ENCODE results near the gene FGD2.

FGD2 gene

GRCh38 chr6:36963451-36964290 lies 41.8 kb upstream of the FGD2 start:
- no peak overlapping the region for H3K9ac ChIP-seq (ENCODE audit: low read depth in 1 of 2, low read length in 2 of 2)
- H3K27me3 ChIP-seq (ENCODE audit: control insufficient read depth in 2 of 2, insufficient read depth in 2 of 2, low read length in 2 of 2), result no peaks in the 10 kb centered on the region
- no peak overlapping the region for H3K4me3 ChIP-seq (ENCODE audit: low read length in 2 of 2)
- H3K9me3 ChIP-seq (ENCODE audit: control insufficient read depth in 2 of 2, low read length in 2 of 2), result no peaks in the 10 kb centered on the region
- peaks cover 12 to 16% of the 10 kb centered on the region in 2 donors for H3K36me3 ChIP-seq (ENCODE audit: control insufficient read depth in 2 of 2, insufficient read depth in 2 of 2, low read length in 2 of 2)
- H3K27ac ChIP-seq (ENCODE audit: low read depth in 2 of 2, low read length in 2 of 2), result no peak overlapping the region
- peaks cover 0 to 3% of the 10 kb centered on the region in 2 donors for H3K4me1 ChIP-seq (ENCODE audit: control insufficient read depth in 2 of 2, insufficient read depth in 2 of 2, low read length in 2 of 2)

DNA sequence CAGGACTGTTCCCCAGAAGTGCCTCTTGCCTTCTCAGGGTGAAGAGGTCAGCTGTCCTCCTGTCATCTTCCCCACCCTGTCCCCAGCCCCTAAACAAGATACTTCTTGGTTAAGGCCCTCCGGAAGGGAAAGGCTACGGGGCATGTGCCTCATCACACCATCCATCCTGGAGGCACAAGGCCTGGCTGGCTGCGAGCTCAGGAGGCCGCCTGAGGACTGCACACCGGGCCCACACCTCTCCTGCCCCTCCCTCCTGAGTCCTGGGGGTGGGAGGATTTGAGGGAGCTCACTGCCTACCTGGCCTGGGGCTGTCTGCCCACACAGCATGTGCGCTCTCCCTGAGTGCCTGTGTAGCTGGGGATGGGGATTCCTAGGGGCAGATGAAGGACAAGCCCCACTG lies 41.1 kb upstream of the FGD2 start:
- Histone ChIP-seq H3K27me3 (ENCODE audit: control insufficient read depth in 2 of 2, insufficient read depth in 2 of 2, low read length in 2 of 2) (no peaks in the 10 kb centered on the region), H3K36me3 (ENCODE audit: control insufficient read depth in 2 of 2, insufficient read depth in 2 of 2, low read length in 2 of 2) (peaks cover 18 to 23% of the 10 kb centered on the region in 2 donors), H3K4me1 (ENCODE audit: control insufficient read depth in 2 of 2, insufficient read depth in 2 of 2, low read length in 2 of 2) (peaks cover 0 to 3% of the 10 kb centered on the region in 2 donors), H3K9ac (ENCODE audit: low read depth in 1 of 2, low read length in 2 of 2) (no peak overlapping the region), H3K9me3 (ENCODE audit: control insufficient read depth in 2 of 2, low read length in 2 of 2) (no peaks in the 10 kb centered on the region), H3K4me3 (ENCODE audit: low read length in 2 of 2) (no peak overlapping the region), H3K27ac (ENCODE audit: low read depth in 2 of 2, low read length in 2 of 2) (no peak overlapping the region)

DNA sequence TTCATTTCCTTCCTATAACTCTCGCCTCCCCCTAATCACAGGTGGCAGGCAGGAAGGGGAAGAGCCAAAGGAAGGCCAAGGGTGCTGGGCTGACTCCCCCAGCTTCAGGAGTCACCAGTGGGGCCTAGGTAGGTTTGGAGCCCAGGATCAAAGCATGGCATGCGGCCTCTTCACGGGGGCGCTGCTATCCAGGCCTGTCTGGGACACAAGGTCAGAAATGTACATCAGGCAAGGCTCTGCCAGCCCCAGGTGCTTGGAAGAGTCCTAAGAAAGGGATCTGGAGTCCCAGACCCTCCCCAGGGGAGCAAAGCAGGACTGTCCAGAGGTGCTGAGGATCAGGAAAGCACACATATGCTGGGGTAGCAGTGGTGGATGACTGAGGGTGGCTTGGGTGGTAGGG lies 40.5 kb upstream of the FGD2 start:
- H3K9me3 ChIP-seq (ENCODE audit: control insufficient read depth in 2 of 2, low read length in 2 of 2), result no peaks in the 10 kb centered on the region
- peaks cover 24 to 28% of the 10 kb centered on the region in 2 donors for H3K36me3 ChIP-seq (ENCODE audit: control insufficient read depth in 2 of 2, insufficient read depth in 2 of 2, low read length in 2 of 2)
- H3K9ac ChIP-seq (ENCODE audit: low read depth in 1 of 2, low read length in 2 of 2), result no peak overlapping the region
- no peaks in the 10 kb centered on the region for H3K27me3 ChIP-seq (ENCODE audit: control insufficient read depth in 2 of 2, insufficient read depth in 2 of 2, low read length in 2 of 2)
- H3K27ac ChIP-seq (ENCODE audit: low read depth in 2 of 2, low read length in 2 of 2), result no peak overlapping the region
- peaks cover 0 to 3% of the 10 kb centered on the region in 2 donors for H3K4me1 ChIP-seq (ENCODE audit: control insufficient read depth in 2 of 2, insufficient read depth in 2 of 2, low read length in 2 of 2)
- H3K4me3 ChIP-seq (ENCODE audit: low read length in 2 of 2), result no peak overlapping the region

DNA sequence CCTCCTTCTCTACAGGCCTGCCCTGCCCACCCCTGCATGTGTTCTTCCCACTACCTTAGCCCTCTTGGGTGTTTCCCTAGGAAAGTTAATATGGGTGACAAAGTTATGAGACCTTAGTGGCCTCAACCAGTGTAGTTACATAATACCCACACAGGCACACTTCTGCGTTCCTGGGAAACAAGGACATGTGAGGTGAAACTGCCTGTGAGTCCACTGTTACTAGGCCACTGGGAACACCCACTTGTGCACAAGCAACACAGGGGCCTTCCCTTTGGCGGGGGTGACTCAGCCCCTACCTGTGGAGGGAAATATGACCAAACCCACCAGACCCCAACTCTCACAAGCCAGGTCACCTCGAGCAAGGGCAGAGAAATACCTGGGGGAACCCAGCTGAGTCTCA lies 38.2 kb upstream of the FGD2 start:
- H3K9me3 ChIP-seq (ENCODE audit: control insufficient read depth in 2 of 2, low read length in 2 of 2), result no peaks in the 10 kb centered on the region
- H3K27ac ChIP-seq (ENCODE audit: low read depth in 2 of 2, low read length in 2 of 2), result no peak overlapping the region
- no peak overlapping the region for H3K9ac ChIP-seq (ENCODE audit: low read depth in 1 of 2, low read length in 2 of 2)
- H3K27me3 ChIP-seq (ENCODE audit: control insufficient read depth in 2 of 2, insufficient read depth in 2 of 2, low read length in 2 of 2), result no peaks in the 10 kb centered on the region
- H3K36me3 ChIP-seq (ENCODE audit: control insufficient read depth in 2 of 2, insufficient read depth in 2 of 2, low read length in 2 of 2), result peaks cover 48 to 52% of the 10 kb centered on the region in 2 donors
- peaks cover 0 to 3% of the 10 kb centered on the region in 2 donors for H3K4me1 ChIP-seq (ENCODE audit: control insufficient read depth in 2 of 2, insufficient read depth in 2 of 2, low read length in 2 of 2)
- no peak overlapping the region for H3K4me3 ChIP-seq (ENCODE audit: low read length in 2 of 2)

GRCh38 chr6:36967757-36968156 lies 37.7 kb upstream of the FGD2 start:
- Histone ChIP-seq H3K4me3 (ENCODE audit: low read length in 2 of 2) (no peak overlapping the region), H3K27me3 (ENCODE audit: control insufficient read depth in 2 of 2, insufficient read depth in 2 of 2, low read length in 2 of 2) (no peaks in the 10 kb centered on the region), H3K36me3 (ENCODE audit: control insufficient read depth in 2 of 2, insufficient read depth in 2 of 2, low read length in 2 of 2) (peaks cover 53 to 57% of the 10 kb centered on the region in 2 donors), H3K9ac (ENCODE audit: low read depth in 1 of 2, low read length in 2 of 2) (no peak overlapping the region), H3K9me3 (ENCODE audit: control insufficient read depth in 2 of 2, low read length in 2 of 2) (no peaks in the 10 kb centered on the region), H3K4me1 (ENCODE audit: control insufficient read depth in 2 of 2, insufficient read depth in 2 of 2, low read length in 2 of 2) (peaks cover 0 to 3% of the 10 kb centered on the region in 2 donors), H3K27ac (ENCODE audit: low read depth in 2 of 2, low read length in 2 of 2) (no peak overlapping the region)

GRCh38 chr6:36968266-36968977 lies 37.0 kb upstream of the FGD2 start:
- Histone ChIP-seq H3K36me3 (ENCODE audit: control insufficient read depth in 2 of 2, insufficient read depth in 2 of 2, low read length in 2 of 2) (peaks cover 59 to 63% of the 10 kb centered on the region in 2 donors), H3K27ac (ENCODE audit: low read depth in 2 of 2, low read length in 2 of 2) (no peak overlapping the region), H3K27me3 (ENCODE audit: control insufficient read depth in 2 of 2, insufficient read depth in 2 of 2, low read length in 2 of 2) (no peaks in the 10 kb centered on the region), H3K9ac (ENCODE audit: low read depth in 1 of 2, low read length in 2 of 2) (no peak overlapping the region), H3K4me3 (ENCODE audit: low read length in 2 of 2) (no peak overlapping the region), H3K4me1 (ENCODE audit: control insufficient read depth in 2 of 2, insufficient read depth in 2 of 2, low read length in 2 of 2) (peaks cover 0 to 3% of the 10 kb centered on the region in 2 donors), H3K9me3 (ENCODE audit: control insufficient read depth in 2 of 2, low read length in 2 of 2) (no peaks in the 10 kb centered on the region)

- H3K9me3 ChIP-seq (ENCODE audit: control insufficient read depth in 2 of 2, low read length in 2 of 2), result no peaks in the 10 kb centered on the region
- H3K27ac ChIP-seq (ENCODE audit: low read depth in 2 of 2, low read length in 2 of 2), result no peak overlapping the region
- H3K27me3 ChIP-seq (ENCODE audit: control insufficient read depth in 2 of 2, insufficient read depth in 2 of 2, low read length in 2 of 2), result no peaks in the 10 kb centered on the region
- no peak overlapping the region for H3K4me3 ChIP-seq (ENCODE audit: low read length in 2 of 2)
- no peak overlapping the region for H3K9ac ChIP-seq (ENCODE audit: low read depth in 1 of 2, low read length in 2 of 2)
- peaks cover 67 to 70% of the 10 kb centered on the region in 2 donors for H3K36me3 ChIP-seq (ENCODE audit: control insufficient read depth in 2 of 2, insufficient read depth in 2 of 2, low read length in 2 of 2)
- no peaks in the 10 kb centered on the region for H3K4me1 ChIP-seq (ENCODE audit: control insufficient read depth in 2 of 2, insufficient read depth in 2 of 2, low read length in 2 of 2)
Observed at GRCh38 chr6:36969240-36969691, 36.2 kb upstream of the FGD2 start.

DNA sequence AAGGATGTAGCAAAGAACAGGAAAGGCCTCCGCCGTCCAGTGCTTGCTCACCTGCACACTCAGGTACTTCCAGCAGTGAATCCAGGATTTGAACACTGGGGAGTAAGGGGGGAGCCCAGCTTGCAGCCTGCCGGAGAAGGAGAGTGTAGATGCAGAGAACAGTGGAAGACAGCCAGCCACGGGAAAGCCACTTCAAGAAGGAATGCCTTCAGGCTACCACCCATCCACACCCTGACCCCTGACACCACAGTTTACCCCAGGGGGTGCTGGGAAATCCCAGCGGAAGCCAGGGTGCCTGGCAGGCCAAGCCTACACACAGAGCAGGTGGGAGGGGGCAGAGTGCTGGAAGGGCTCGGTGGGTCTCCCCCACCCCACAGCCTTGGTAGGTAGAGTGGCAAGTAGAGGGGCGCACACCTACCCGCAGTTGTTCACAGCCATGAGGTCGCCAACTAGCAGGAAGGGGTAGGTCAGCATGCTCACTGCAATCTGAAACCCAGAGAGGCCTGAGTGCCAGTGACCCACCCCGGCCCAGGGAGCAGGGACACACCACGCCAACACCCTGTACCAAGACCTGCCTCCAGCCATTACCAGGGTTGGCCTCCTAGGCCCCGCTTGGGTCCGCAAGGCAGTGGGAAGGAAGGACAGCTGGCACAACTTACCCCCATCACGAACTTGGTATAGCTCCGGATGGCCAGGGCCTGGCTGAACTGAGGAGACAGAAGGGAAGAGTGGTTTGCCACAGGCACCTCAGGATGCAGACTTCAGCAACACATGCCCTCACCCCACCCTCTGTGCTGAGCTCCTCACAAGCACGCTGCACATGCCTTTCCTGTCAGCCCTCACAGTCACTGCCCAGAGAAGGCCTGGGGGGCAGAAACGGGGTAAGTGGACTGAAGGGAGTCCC lies 35.2 kb upstream of the FGD2 start:
- Histone ChIP-seq H3K27me3 (ENCODE audit: control insufficient read depth in 2 of 2, insufficient read depth in 2 of 2, low read length in 2 of 2) (no peaks in the 10 kb centered on the region), H3K27ac (ENCODE audit: low read depth in 2 of 2, low read length in 2 of 2) (no peak overlapping the region), H3K4me1 (ENCODE audit: control insufficient read depth in 2 of 2, insufficient read depth in 2 of 2, low read length in 2 of 2) (no peaks in the 10 kb centered on the region), H3K36me3 (ENCODE audit: control insufficient read depth in 2 of 2, insufficient read depth in 2 of 2, low read length in 2 of 2) (peaks cover 77 to 80% of the 10 kb centered on the region in 2 donors), H3K9me3 (ENCODE audit: control insufficient read depth in 2 of 2, low read length in 2 of 2) (no peaks in the 10 kb centered on the region), H3K9ac (ENCODE audit: low read depth in 1 of 2, low read length in 2 of 2) (no peak overlapping the region), H3K4me3 (ENCODE audit: low read length in 2 of 2) (no peak overlapping the region)

DNA sequence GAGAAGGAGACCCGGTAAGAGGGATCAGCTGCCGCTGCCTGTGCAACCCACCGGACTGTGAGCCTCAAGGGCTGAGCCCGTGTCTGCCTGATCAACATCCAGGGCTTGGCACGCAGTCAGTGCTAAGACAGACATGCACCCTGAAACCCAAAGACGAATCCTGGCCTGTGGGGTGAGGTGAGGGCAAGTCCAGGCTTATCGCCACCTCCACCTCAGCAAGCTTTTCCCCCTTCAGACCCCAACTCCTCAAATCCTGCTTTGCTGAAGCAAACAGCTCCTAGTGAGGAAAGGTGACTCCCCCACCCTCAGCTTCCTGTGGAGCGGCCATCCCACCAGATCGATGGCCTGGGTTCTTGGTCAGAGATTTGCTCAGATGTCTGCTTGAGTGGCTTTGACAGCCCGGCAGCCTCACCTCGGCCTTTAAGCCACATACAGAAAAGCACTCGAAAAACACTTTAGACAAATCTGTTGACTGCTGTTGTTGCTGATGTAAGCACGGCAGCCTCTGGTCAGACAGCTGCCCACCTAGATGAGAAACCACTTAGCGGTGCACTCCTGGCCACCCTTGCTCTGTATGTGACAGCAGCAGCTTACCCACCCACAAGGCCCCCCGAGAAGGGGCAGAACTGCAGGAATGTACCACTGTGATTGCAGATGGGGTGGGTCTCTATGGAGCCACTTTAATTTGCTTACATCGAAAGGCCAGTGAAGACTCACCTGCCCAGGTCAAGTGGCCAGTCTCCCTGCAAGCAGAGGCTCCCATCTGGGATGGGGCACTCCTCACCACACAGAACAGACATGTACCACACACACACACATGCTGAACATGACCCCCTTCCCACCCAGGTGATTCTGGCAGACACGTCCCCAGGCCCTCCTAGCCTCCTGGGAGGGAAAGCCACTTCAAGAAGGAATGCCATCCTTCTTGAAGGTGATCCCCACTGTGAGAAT lies 34.3 kb upstream of the FGD2 start:
- H3K27me3 ChIP-seq (ENCODE audit: control insufficient read depth in 2 of 2, insufficient read depth in 2 of 2, low read length in 2 of 2), result no peaks in the 10 kb centered on the region
- no peaks in the 10 kb centered on the region for H3K9me3 ChIP-seq (ENCODE audit: control insufficient read depth in 2 of 2, low read length in 2 of 2)
- peaks cover 86 to 89% of the 10 kb centered on the region in 2 donors for H3K36me3 ChIP-seq (ENCODE audit: control insufficient read depth in 2 of 2, insufficient read depth in 2 of 2, low read length in 2 of 2)
- no peaks in the 10 kb centered on the region for H3K4me1 ChIP-seq (ENCODE audit: control insufficient read depth in 2 of 2, insufficient read depth in 2 of 2, low read length in 2 of 2)
- no peak overlapping the region for H3K9ac ChIP-seq (ENCODE audit: low read depth in 1 of 2, low read length in 2 of 2)
- H3K4me3 ChIP-seq (ENCODE audit: low read length in 2 of 2), result no peak overlapping the region
- H3K27ac ChIP-seq (ENCODE audit: low read depth in 2 of 2, low read length in 2 of 2), result no peak overlapping the region
